MM.1S (cell line): Measurements from ENCODE around the gene IRX5.

Experiments
- DNase-seq: peaks from one replicate; pipeline ENCODE4 v3.0.0-alpha.2; 2015
- H2AFZ ChIP-seq: fragments of 300-600 bp; sonication (generic); 2 replicates; pipeline ENCODE4 v1.6.0; 2016; ENCODE audit warnings: antibody characterized with exemption, low read length
- H3F3A ChIP-seq: fragments of 300-600 bp; sonication (generic); 2 replicates; pipeline ENCODE4 v1.6.1; 2016; ENCODE audit warnings: mild to moderate bottlenecking, antibody characterized with exemption, low read length, moderate library complexity, mixed read lengths; ENCODE audit not compliant: insufficient read depth
- H3K27ac ChIP-seq: fragments of 300-600 bp; sonication (generic); 2 replicates; pipeline ENCODE4 v1.5.1; 2016; ENCODE audit warnings: mild to moderate bottlenecking, low read length
- H3K27me3 ChIP-seq: fragments of 300-600 bp; sonication (generic); replicated peaks from 2 replicates; pipeline ENCODE4 v1.6.0; 2016; ENCODE audit warnings: low read length; ENCODE audit not compliant: insufficient read depth
- H3K36me3 ChIP-seq: fragments of 300-600 bp; sonication (generic); replicated peaks from 2 replicates; pipeline ENCODE4 v1.6.1; 2016; ENCODE audit warnings: mild to moderate bottlenecking, low read length, mixed read lengths; ENCODE audit not compliant: insufficient read depth
- H3K4me1 ChIP-seq: fragments of 300-600 bp; sonication (generic); 2 replicates; pipeline ENCODE4 v1.6.1; 2016; ENCODE audit warnings: low read length, mixed read lengths
- H3K4me2 ChIP-seq: fragments of 300-600 bp; sonication (generic); 2 replicates; pipeline ENCODE4 v1.6.0; 2016; ENCODE audit warnings: low read depth, low read length
- H3K4me3 ChIP-seq: fragments of 300-600 bp; sonication (generic); 2 replicates; pipeline ENCODE4 v1.5.1; 2016; ENCODE audit warnings: low read length, mixed read lengths
- H3K79me2 ChIP-seq: fragments of 300-600 bp; sonication (generic); 2 replicates; pipeline ENCODE4 v1.6.1; 2016; ENCODE audit warnings: mixed run types, low read length, mixed read lengths
- H3K9ac ChIP-seq: fragments of 300-600 bp; sonication (generic); 2 replicates; pipeline ENCODE4 v1.6.1; 2016; ENCODE audit warnings: low read length, mixed read lengths
- H3K9me2 ChIP-seq: fragments of 300-600 bp; sonication (generic); replicated peaks from 2 replicates; pipeline ENCODE4 v1.6.1; 2016; ENCODE audit warnings: mild to moderate bottlenecking, low read length, mixed read lengths; ENCODE audit not compliant: insufficient read depth
- H3K9me3 ChIP-seq: fragments of 300-600 bp; sonication (generic); replicated peaks from 2 replicates; pipeline ENCODE4 v1.6.1; 2016; ENCODE audit warnings: mild to moderate bottlenecking, low read length, mixed read lengths; ENCODE audit not compliant: insufficient read depth
- H4K20me1 ChIP-seq: fragments of 300-600 bp; sonication (generic); 2 replicates; pipeline ENCODE4 v1.6.1; 2016; ENCODE audit warnings: mild to moderate bottlenecking, low read length, moderate library complexity, mixed read lengths; ENCODE audit not compliant: insufficient read depth
- EZH2 ChIP-seq: fragments of 300-600 bp; sonication (generic); optimal IDR thresholded peaks from 2 replicates; pipeline ENCODE3; 2017; ENCODE audit warnings: low read depth, mild to moderate bottlenecking, antibody characterized with exemption, low read length, mixed read lengths
- EZH2phosphoT487 ChIP-seq: fragments of 300-600 bp; sonication (generic); IDR thresholded peaks from 2 replicates; pipeline ENCODE4 v1.6.1; 2018; ENCODE audit warnings: antibody characterized with exemption, low read length
- TF ChIP-seq, protein P1 (sequence below): fragments of 300-600 bp; sonication (generic); IDR thresholded peaks from 2 replicates; pipeline ENCODE4 v1.5.1; 2016; ENCODE audit warnings: antibody characterized with exemption, low read length, mixed read lengths

Gene IRX5

DNA sequence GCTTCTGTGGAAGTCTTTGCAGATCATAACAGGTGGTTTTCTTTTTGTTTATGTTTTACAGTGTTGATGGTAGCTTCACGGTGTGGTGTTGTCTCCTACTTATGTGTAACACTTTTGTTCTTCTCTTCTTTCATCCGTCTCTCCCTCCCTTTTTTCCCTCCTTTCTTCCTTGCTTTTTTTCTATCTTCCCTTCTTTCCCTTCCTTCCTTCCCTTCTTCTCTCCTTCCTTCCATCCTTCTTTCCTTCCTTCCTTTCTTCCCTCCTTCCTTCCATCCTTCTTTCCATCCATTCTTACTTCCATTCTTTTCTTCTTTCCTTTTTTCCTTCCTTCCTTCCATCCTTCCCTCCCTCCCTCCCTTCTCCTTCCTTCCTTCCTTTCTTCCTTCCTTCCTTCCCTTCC, 31.4 kb downstream of the IRX5 start:
- Histone ChIP-seq H3F3A (no peaks in the 10 kb centered on the region), H3K27me3 (no peaks in the 10 kb centered on the region), H3K9me3 (no peaks in the 10 kb centered on the region), H2AFZ (no peak overlapping the region), H3K27ac (no peak overlapping the region), H3K79me2 (no peaks in the 10 kb centered on the region), H3K4me2 (no peak overlapping the region), H3K9ac (no peak overlapping the region), H4K20me1 (no peaks in the 10 kb centered on the region), H3K36me3 (no peaks in the 10 kb centered on the region), H3K4me1 (no peaks in the 10 kb centered on the region), H3K9me2 (no peaks in the 10 kb centered on the region), H3K4me3 (no peak overlapping the region)
- TF ChIP-seq EZH2 (no peak), EZH2phosphoT487 (no peak)
- TF ChIP-seq, protein P1, sequence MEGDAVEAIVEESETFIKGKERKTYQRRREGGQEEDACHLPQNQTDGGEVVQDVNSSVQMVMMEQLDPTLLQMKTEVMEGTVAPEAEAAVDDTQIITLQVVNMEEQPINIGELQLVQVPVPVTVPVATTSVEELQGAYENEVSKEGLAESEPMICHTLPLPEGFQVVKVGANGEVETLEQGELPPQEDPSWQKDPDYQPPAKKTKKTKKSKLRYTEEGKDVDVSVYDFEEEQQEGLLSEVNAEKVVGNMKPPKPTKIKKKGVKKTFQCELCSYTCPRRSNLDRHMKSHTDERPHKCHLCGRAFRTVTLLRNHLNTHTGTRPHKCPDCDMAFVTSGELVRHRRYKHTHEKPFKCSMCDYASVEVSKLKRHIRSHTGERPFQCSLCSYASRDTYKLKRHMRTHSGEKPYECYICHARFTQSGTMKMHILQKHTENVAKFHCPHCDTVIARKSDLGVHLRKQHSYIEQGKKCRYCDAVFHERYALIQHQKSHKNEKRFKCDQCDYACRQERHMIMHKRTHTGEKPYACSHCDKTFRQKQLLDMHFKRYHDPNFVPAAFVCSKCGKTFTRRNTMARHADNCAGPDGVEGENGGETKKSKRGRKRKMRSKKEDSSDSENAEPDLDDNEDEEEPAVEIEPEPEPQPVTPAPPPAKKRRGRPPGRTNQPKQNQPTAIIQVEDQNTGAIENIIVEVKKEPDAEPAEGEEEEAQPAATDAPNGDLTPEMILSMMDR, result no peak
- DNase-seq, result no peak

DNA sequence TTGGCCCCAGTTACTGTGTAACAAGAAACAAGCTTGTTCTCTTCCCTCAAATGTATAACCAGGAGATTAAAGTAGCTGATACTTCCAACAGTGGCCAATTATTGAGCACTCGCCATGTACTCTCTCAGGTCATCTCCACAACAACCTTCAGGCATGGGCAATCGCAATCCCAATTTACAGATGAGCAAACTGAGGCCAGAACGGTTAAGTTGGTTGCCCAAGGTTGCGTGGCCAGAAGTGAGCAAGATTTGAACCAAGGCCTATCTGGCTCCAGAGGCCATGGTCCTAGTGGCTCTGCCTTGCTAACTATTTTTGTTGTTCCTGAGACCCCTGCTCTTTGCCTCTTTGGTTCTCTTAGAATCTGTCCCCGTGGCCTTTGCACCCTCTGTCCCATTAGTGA, 33.6 kb downstream of the IRX5 start:
- H3K4me2 ChIP-seq, result no peak overlapping the region
- H3K27me3 ChIP-seq, result no peaks in the 10 kb centered on the region
- no peaks in the 10 kb centered on the region for H4K20me1 ChIP-seq
- no peaks in the 10 kb centered on the region for H3K9me3 ChIP-seq
- H3K79me2 ChIP-seq, result no peaks in the 10 kb centered on the region
- no peaks in the 10 kb centered on the region for H3K36me3 ChIP-seq
- no peaks in the 10 kb centered on the region for H3K4me1 ChIP-seq
- no peaks in the 10 kb centered on the region for H3F3A ChIP-seq
- TF ChIP-seq EZH2phosphoT487 (no peak), EZH2 (no peak)
- TF ChIP-seq, protein P1, result no peak
- no peak overlapping the region for H3K27ac ChIP-seq
- no peak for DNase-seq
- H2AFZ ChIP-seq, result no peak overlapping the region
- no peak overlapping the region for H3K9ac ChIP-seq
- H3K9me2 ChIP-seq, result no peaks in the 10 kb centered on the region
- no peak overlapping the region for H3K4me3 ChIP-seq

DNA sequence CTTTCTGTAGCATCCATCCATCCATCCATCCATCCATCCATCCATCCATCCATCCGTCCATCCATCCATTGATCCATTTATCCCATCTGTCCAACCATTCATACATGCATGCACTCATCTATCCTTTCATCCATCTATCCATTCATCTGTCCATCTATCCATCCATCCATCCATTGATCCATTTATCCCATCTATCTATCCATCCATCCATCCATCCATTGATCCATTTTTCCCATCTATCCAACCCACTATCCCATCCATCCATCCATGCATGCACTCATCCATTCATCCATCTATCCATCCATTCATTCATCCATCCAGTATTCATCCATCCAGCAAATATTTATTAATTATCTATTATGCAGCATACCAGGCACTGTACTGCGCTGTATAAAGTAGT, 34.8 kb downstream of the IRX5 start:
- Histone ChIP-seq H4K20me1 (no peaks in the 10 kb centered on the region), H3K4me2 (no peak overlapping the region)
- DNase-seq, result no peak

More for the DNA sequence above, 34.8 kb downstream of the IRX5 start:
- Histone ChIP-seq H3K36me3 (no peaks in the 10 kb centered on the region), H3K79me2 (no peaks in the 10 kb centered on the region), H2AFZ (no peak overlapping the region), H3K9ac (no peak overlapping the region), H3K9me3 (no peaks in the 10 kb centered on the region), H3F3A (no peaks in the 10 kb centered on the region), H3K4me3 (no peak overlapping the region), H3K27me3 (no peaks in the 10 kb centered on the region), H3K4me1 (no peaks in the 10 kb centered on the region), H3K27ac (no peak overlapping the region), H3K9me2 (no peaks in the 10 kb centered on the region)
- no peak for TF ChIP-seq EZH2phosphoT487
- TF ChIP-seq EZH2, result no peak
- TF ChIP-seq, protein P1, result no peak
